ENCODE results near the gene XYLT1.

Gene XYLT1

GRCh38 chr16:17061326-17061725, 409.4 kb downstream of the XYLT1 start:
- H3K4me1 Mint-ChIP-seq: peaks cover 16 to 20% of the 10 kb centered on the region in 2 donors
- peaks cover 0 to 5% of the 10 kb centered on the region in 2 donors for H3K27me3 Mint-ChIP-seq
- peaks cover 16 to 24% of the 10 kb centered on the region in 2 donors for H3K36me3 Mint-ChIP-seq
- DNase-seq (no peak), ATAC-seq (replicated peaks) (no peak)
- peaks cover 0 to 5% of the 10 kb centered on the region in 2 donors for H3K9me3 Mint-ChIP-seq
- H3K27ac Mint-ChIP-seq: no peak overlapping the region
- H3K4me3 Mint-ChIP-seq: no peak overlapping the region

DNA sequence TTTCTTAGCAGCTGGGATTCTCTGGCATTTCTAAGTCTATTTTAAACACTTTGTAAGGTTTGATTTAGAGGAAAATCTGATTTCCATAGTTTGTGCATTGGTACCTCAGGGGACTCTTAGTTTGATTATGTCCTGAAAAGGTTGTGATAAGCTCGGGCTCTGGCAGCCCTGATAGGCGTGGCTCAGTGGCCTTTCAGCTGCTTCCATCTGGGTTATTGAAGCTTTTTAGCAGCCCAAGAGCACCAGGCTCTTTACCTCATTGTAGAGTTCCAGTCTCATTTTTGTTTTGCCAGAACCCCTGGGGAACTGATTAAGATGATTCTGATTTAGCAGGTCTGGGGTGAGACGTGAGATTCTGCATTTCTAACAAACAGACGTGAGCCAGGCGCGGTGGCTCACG, 412.3 kb downstream of the XYLT1 start:
- Mint-ChIP-seq H3K36me3 (peaks cover 18 to 28% of the 10 kb centered on the region in 2 donors), H3K4me3 (no peak overlapping the region), H3K27me3 (peaks cover 0 to 5% of the 10 kb centered on the region in 2 donors), H3K27ac (no peak overlapping the region), H3K9me3 (peaks cover 0 to 7% of the 10 kb centered on the region in 2 donors), H3K4me1 (peaks cover 15 to 27% of the 10 kb centered on the region in 2 donors)
- no peak for DNase-seq
- ATAC-seq (replicated peaks): no peak

GRCh38 chr16:17056666-17057065, 414.1 kb downstream of the XYLT1 start:
- H3K36me3 Mint-ChIP-seq: peaks cover 16 to 27% of the 10 kb centered on the region in 2 donors
- peaks cover 0 to 6% of the 10 kb centered on the region in 2 donors for H3K27me3 Mint-ChIP-seq
- no peak overlapping the region for H3K27ac Mint-ChIP-seq
- peaks cover 9 to 17% of the 10 kb centered on the region in 2 donors for H3K4me1 Mint-ChIP-seq
- ATAC-seq (replicated peaks) (no peak), DNase-seq (no peak)
- no peak overlapping the region for H3K4me3 Mint-ChIP-seq
- H3K9me3 Mint-ChIP-seq: peaks cover 8 to 11% of the 10 kb centered on the region in 2 donors

- DNase-seq: no peak
- Mint-ChIP-seq H3K36me3 (peaks cover 17 to 29% of the 10 kb centered on the region in 2 donors), H3K27me3 (peaks cover 0 to 6% of the 10 kb centered on the region in 2 donors), H3K4me3 (no peak overlapping the region), H3K9me3 (peaks cover 15 to 17% of the 10 kb centered on the region in 2 donors), H3K4me1 (peaks cover 4 to 10% of the 10 kb centered on the region in 2 donors), H3K27ac (no peak overlapping the region)
- no peak for ATAC-seq (replicated peaks)
Observed at GRCh38 chr16:17053536-17054160, 417.1 kb downstream of the XYLT1 start.
